Measurements from ENCODE around the gene CEP250. TPM values are rescaled to one million over a fixed set of nuclear protein-coding genes. Genes with fewer than 3 reads are reported as not detected.

Gene CEP250
- total and polyA plus RNA-seq, 2 of the 4 experiments (the other 2 are of a cell fraction): 22.7 to 35.1 TPM

GRCh38 chr20:35560541-35560940, 105.1 kb downstream of the CEP250 start:
- H3K9me3 ChIP-seq (ENCODE audit: control insufficient read depth, insufficient read depth, low read length): no peaks in the 10 kb centered on the region
- 82% methylated on average over 3 of the region's 10 CpGs; no CpG with 5 or more reads in 1 of the 2 experiments for WGBS, 2 experiments (ENCODE audit: extremely low coverage in 2 of 2, insufficient read length in 1 of 2)
- H3K9ac ChIP-seq (ENCODE audit: low read depth, low read length): no peak overlapping the region
- H3K36me3 ChIP-seq (ENCODE audit: control insufficient read depth, insufficient read depth, low read length): peaks cover 35% of the 10 kb centered on the region
- no peaks in the 10 kb centered on the region for H4K20me1 ChIP-seq (ENCODE audit: insufficient read depth, low read length)
- no peak overlapping the region for H3K56ac ChIP-seq (ENCODE audit: extremely low read depth, insufficient read depth, low read length)
- intact Hi-C loops (cut with micrococcal nuclease): loop anchor here (10.0 kb wide), 1 partner anchor 104 kb away; the partner anchor contains the start of genes CPNE1 and RBM12
- H2BK20ac ChIP-seq (ENCODE audit: low read depth, low read length): no peak overlapping the region
- no peak overlapping the region for H2BK5ac ChIP-seq (ENCODE audit: low read depth, low read length, poor library complexity, severe bottlenecking)
- no peak overlapping the region for H2AK5ac ChIP-seq (ENCODE audit: low read depth, low read length)
- DNase-seq (no peak), ATAC-seq (ENCODE audit: low read depth) (no peak)
- H3K27me3 ChIP-seq (ENCODE audit: control insufficient read depth, insufficient read depth, low read length): no peaks in the 10 kb centered on the region
- H2AK9ac ChIP-seq (replicated peaks; ENCODE audit: low read depth, low read length, poor library complexity): no peak overlapping the region
- dilution Hi-C loops (cut with HindIII; ENCODE audit: low sequenced_read_pairs, unreplicated experiment): no loop called here
- H3K4me2 ChIP-seq (ENCODE audit: low read depth, low read length): no peak overlapping the region
- no peak for TF ChIP-seq POLR2A (IDR thresholded peaks at IDR 0.05; ENCODE audit: low read depth, low read length)
- TF ChIP-seq MXI1 (IDR thresholded peaks at IDR 0.05; ENCODE audit: borderline replicate concordance, low read depth, low read length): no peak
- TF ChIP-seq RCOR1 (IDR thresholded peaks at IDR 0.05; ENCODE audit: insufficient replicate concordance, low read length): no peak
- H2BK120ac ChIP-seq (ENCODE audit: low read depth, low read length): no peak overlapping the region
- H3K23ac ChIP-seq (ENCODE audit: low read depth, low read length): no peak overlapping the region
- H3K27ac ChIP-seq (ENCODE audit: insufficient read depth, low read length): no peak overlapping the region
- no peak overlapping the region for H3K4ac ChIP-seq (ENCODE audit: low read depth, low read length)
- no peaks in the 10 kb centered on the region for H3K9me1 ChIP-seq (ENCODE audit: insufficient read depth, low read length)
- H3K14ac ChIP-seq (replicated peaks; ENCODE audit: low read depth, low read length): no peak overlapping the region
- H4K91ac ChIP-seq (ENCODE audit: insufficient read depth, low read depth, low read length): no peak overlapping the region
- no TSS peak for BruUV-seq (replicated peaks)
- in situ Hi-C loops (cut with MboI; ENCODE audit: low sequenced_read_pairs): no loop called here
- no peak overlapping the region for H4K5ac ChIP-seq (ENCODE audit: low read depth, low read length)
- CTCF ChIA-PET: interaction anchor here (0.6 to 1.3 kb wide), 2 partner anchors 18 to 74 kb away, joined by 3 read pairs; no protein-coding TSS in a partner anchor
- H2BK15ac ChIP-seq (ENCODE audit: low read depth, low read length): no peak overlapping the region
- H4K8ac ChIP-seq (ENCODE audit: low read depth in 2 of 2, low read length in 2 of 2): no peak overlapping the region
- no peak overlapping the region for H3K4me3 ChIP-seq (ENCODE audit: insufficient read depth, low read depth, low read length)
- no peaks in the 10 kb centered on the region for H3K79me1 ChIP-seq (ENCODE audit: low read depth in 1 of 2, low read length in 2 of 2)
- peaks cover 2% of the 10 kb centered on the region for H3K4me1 ChIP-seq (ENCODE audit: control insufficient read depth, insufficient read depth, low read length)
- no peak overlapping the region for H3K18ac ChIP-seq (ENCODE audit: low read depth, low read length)
- POLR2A ChIA-PET (ENCODE audit: unreplicated experiment): no interaction called here
- no peak overlapping the region for H2AFZ ChIP-seq (replicated peaks; ENCODE audit: low read length, poor library complexity)
